Thoracic aorta (tissue), 2 donors: Measurements from ENCODE around the gene TKFC. TPM values are rescaled to one million over a fixed set of nuclear protein-coding genes. Genes with fewer than 3 reads are reported as not detected.

Experiments
- ATAC-seq: fragments of 150-250 bp; one replicate; pipeline ENCODE4 v1.8.0; 2017; ENCODE audit warnings: low read depth; ENCODE audit not compliant: insufficient number of reproducible peaks, low FRiP score
- DNase-seq: peaks from one replicate; pipeline ENCODE4 v3.0.0-alpha.2; 2020; ENCODE audit warnings: low spot score
- H3K27ac ChIP-seq, 2 donors: fragments of 200-600 bp; sonication (generic); 1 replicate in 1 of 2; 2 replicates in 1 of 2; pipeline ENCODE4 v1.5.1; 2016; ENCODE audit warnings: mild to moderate bottlenecking in 2 of 2, moderate library complexity in 2 of 2
- H3K27me3 ChIP-seq: fragments of 200-600 bp; sonication (generic); replicated peaks from 2 replicates; pipeline ENCODE4 v1.6.0; 2016; ENCODE audit warnings: mild to moderate bottlenecking; ENCODE audit not compliant: insufficient read depth
- H3K36me3 ChIP-seq: fragments of 200-600 bp; sonication (generic); one replicate; pipeline ENCODE4 v1.5.1; 2016
- H3K4me1 ChIP-seq, 2 donors: fragments of 200-600 bp; sonication (generic); 1 replicate in 1 of 2; 2 replicates in 1 of 2; pipeline versions ENCODE4 v1.5.1 to v1.6.0; 2016; ENCODE audit warnings: low read depth in 2 of 2, mild to moderate bottlenecking in 1 of 2; ENCODE audit not compliant: control insufficient read depth in 1 of 2
- H3K4me3 ChIP-seq: fragments of 200-600 bp; sonication (generic); 2 replicates; pipeline ENCODE4 v1.5.1; 2016; ENCODE audit warnings: mild to moderate bottlenecking
- H3K9me3 ChIP-seq: fragments of 200-600 bp; sonication (generic); 2 replicates; pipeline ENCODE4 v1.5.1; 2016
- total RNA-seq, 2 donors: library from RNA; depleted of rRNA; stranded (reverse); fragments of >200 nt; gene quantifications; one replicate each; pipeline versions ENCODE4 v1.1.0 to v1.2.3, GENCODE V29; 2016
- TF ChIP-seq, protein P1 (sequence below): fragments of 200-600 bp; sonication (generic); IDR thresholded peaks from one replicate; pipeline ENCODE4 v1.5.1; 2019; ENCODE audit warnings: antibody characterized with exemption

TKFC gene
- total RNA-seq, 2 donors from 2014 or later = 22.5 to 29.2 TPM

DNA sequence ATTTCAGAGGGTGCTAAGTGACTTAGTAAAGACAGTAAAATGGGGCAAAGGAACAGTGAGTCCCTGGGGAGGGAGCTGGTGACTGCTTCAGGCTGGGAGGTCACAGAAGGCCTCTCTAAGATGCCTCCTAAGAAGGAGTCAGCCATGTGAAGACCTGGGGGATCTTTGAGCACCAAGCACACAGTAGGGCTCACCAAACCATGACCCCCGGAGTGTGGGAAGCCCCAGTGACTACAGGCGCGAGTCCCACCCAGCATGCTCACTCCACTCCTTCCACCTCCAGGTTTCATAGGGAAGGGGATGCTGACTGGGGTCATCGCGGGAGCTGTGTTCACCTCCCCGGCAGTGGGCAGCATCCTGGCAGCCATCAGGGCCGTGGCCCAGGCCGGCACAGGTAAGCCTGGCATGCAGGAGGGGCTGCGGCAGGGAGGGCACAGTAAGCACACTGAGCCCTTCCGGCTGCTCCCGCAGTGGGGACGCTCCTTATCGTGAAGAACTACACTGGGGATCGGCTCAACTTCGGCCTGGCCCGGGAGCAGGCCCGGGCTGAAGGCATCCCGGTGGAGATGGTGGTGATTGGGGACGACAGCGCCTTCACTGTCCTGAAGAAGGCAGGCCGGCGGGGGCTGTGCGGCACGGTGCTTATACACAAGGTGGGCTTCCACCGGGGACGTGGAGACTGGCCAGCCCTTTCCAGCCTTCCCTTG lies 5.9 kb downstream of the TKFC start:
- TF ChIP-seq, protein P1, sequence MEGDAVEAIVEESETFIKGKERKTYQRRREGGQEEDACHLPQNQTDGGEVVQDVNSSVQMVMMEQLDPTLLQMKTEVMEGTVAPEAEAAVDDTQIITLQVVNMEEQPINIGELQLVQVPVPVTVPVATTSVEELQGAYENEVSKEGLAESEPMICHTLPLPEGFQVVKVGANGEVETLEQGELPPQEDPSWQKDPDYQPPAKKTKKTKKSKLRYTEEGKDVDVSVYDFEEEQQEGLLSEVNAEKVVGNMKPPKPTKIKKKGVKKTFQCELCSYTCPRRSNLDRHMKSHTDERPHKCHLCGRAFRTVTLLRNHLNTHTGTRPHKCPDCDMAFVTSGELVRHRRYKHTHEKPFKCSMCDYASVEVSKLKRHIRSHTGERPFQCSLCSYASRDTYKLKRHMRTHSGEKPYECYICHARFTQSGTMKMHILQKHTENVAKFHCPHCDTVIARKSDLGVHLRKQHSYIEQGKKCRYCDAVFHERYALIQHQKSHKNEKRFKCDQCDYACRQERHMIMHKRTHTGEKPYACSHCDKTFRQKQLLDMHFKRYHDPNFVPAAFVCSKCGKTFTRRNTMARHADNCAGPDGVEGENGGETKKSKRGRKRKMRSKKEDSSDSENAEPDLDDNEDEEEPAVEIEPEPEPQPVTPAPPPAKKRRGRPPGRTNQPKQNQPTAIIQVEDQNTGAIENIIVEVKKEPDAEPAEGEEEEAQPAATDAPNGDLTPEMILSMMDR = no peak
- DNase-seq = no peak

DNA sequence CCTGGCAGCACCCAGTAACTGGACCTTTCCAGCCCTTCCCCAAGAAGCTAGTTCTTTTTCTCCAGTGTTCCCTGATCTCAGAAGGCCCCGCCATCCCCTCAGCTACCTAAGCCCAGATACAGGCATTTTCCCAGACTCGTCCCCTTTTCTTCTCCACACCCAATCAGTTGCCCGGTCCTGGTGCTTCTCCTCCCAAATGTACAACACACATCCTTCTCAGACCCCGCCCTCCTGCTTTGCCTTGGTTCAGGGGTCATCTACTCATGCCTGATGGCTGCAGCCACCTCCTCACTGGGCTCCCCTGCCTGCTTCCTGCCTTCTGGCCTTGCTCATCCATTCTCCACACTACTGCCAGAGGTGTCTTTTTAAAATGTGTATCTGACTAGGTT lies 6.5 kb downstream of the TKFC start:
- Histone ChIP-seq H3K27ac (no peak overlapping the region), H3K4me3 (no peak overlapping the region), H3K4me1 (no peaks in the 10 kb centered on the region), H3K27me3 (no peaks in the 10 kb centered on the region), H3K9me3 (no peaks in the 10 kb centered on the region), H3K36me3 (peaks cover 8% of the 10 kb centered on the region)
- DNase-seq = no peak
- TF ChIP-seq, protein P1 = no peak
- ATAC-seq = no peak

More for the DNA sequence above, 5.9 kb downstream of the TKFC start:
- Histone ChIP-seq H3K27me3 (no peaks in the 10 kb centered on the region), H3K4me1 (no peaks in the 10 kb centered on the region), H3K36me3 (peaks cover 8% of the 10 kb centered on the region), H3K27ac (no peak overlapping the region), H3K4me3 (no peak overlapping the region), H3K9me3 (no peaks in the 10 kb centered on the region)
- no peak for ATAC-seq

DNA sequence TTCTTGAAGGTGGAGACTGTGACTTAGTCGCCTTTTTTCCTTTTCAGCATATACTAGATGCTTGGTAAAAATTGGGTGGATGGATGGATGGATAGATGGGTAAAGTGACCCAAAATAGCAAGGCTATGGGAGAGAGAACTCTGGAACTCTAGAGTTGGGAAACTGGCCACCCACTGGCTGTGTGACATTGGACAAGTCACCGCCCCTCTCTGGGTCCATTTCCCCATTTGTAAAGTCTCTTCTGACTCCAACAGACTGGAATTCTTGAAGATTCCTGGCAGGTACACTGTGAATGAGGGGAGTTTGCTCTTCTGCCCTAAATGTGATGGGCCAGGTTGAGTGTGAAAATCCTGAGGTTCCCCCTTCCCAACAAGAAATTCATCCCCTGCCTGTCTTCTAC lies 8.0 kb downstream of the TKFC start:
- ATAC-seq (no peak), DNase-seq (no peak)
- H3K36me3 ChIP-seq = peaks cover 8% of the 10 kb centered on the region
- no peaks in the 10 kb centered on the region for H3K27me3 ChIP-seq
- H3K9me3 ChIP-seq = no peaks in the 10 kb centered on the region
- TF ChIP-seq, protein P1 = no peak
- no peak overlapping the region for H3K4me3 ChIP-seq
- no peak overlapping the region for H3K27ac ChIP-seq
- no peaks in the 10 kb centered on the region for H3K4me1 ChIP-seq

DNA sequence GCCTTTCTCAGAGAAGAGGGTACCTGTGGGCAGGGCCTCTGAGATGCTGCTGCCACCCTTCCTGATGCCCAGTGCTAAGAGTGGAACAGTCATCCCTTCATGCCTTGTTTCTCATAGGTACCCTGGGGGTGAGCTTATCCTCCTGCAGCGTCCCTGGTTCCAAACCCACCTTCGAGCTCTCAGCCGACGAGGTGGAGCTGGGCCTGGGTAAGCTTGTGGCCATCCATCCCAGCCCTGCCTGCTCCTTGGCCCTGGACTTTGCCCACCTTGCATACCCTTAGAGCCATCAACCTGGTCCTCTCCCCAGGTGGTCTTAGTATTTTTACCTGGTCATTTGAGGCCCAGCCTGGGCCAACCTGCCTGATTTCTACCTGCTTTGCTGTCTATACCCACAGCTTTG lies 8.7 kb downstream of the TKFC start:
- H3K9me3 ChIP-seq = no peaks in the 10 kb centered on the region
- no peak overlapping the region for H3K27ac ChIP-seq
- no peak for DNase-seq
- TF ChIP-seq, protein P1 = no peak
- H3K4me3 ChIP-seq = no peak overlapping the region
- no peak for ATAC-seq
- H3K27me3 ChIP-seq = no peaks in the 10 kb centered on the region
- peaks cover 8% of the 10 kb centered on the region for H3K36me3 ChIP-seq
- no peaks in the 10 kb centered on the region for H3K4me1 ChIP-seq

DNA sequence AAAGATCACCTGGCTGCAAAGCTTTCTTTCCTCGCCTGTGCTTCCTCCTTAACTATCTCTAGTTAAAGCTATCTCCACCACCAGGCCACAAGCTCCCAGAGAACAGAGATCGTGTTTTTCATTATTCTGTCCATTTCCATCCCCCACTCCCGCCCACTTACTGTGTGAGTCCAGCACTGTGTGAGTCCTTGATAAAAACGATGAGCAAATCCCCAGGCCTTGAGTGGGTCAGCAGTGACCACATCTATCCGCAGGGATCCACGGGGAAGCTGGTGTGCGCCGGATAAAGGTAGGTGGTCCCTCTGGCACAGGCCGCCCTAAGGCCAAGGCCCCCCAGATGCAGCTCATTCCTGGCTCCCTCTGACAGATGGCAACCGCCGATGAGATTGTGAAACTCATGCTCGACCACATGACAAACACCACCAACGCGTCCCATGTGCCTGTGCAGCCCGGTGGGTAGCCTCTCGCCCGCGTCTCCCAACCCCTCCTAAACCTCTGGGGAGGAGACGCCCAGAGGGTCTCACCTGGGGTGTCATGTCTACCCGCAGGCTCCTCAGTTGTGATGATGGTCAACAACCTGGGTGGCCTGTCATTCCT lies 9.3 kb downstream of the TKFC start:
- no peaks in the 10 kb centered on the region for H3K4me1 ChIP-seq
- no peaks in the 10 kb centered on the region for H3K9me3 ChIP-seq
- no peak for ATAC-seq
- H3K4me3 ChIP-seq = no peak overlapping the region
- DNase-seq = no peak
- TF ChIP-seq, protein P1 = no peak
- peaks cover 8% of the 10 kb centered on the region for H3K36me3 ChIP-seq
- H3K27me3 ChIP-seq = no peaks in the 10 kb centered on the region
- H3K27ac ChIP-seq = no peak overlapping the region
